ENCODE data around the gene UBTD2.

Gene UBTD2

GRCh38 chr5:172280929-172281328 lies 2.6 kb downstream of the UBTD2 start:
- TF ChIP-seq SP1 (IDR thresholded peaks at IDR 0.05) = no peak
- no peak for TF ChIP-seq NFRKB (IDR thresholded peaks at IDR 0.05)
- no peak for TF ChIP-seq BHLHE40 (IDR thresholded peaks at IDR 0.05; ENCODE audit: borderline replicate concordance)
- TF ChIP-seq ARNT (IDR thresholded peaks at IDR 0.05) = no peak
- TF ChIP-seq ZNF384 (IDR thresholded peaks at IDR 0.05) = no peak
- no peak for TF ChIP-seq FOXM1 (IDR thresholded peaks at IDR 0.05; ENCODE audit: borderline replicate concordance)
- POLR2A ChIA-PET = interaction anchor here (0.9 kb wide), 1 partner anchor 274 kb away, joined by 3 read pairs; the partner anchor contains the start of gene FBXW11
- CTCF ChIA-PET = interaction anchor here (0.6 to 0.7 kb wide), 2 partner anchors 21 to 92 kb away, joined by 3 to 4 read pairs; no protein-coding TSS in a partner anchor
- DNase-seq (ENCODE audit: extremely low spot score) = no peak

DNA sequence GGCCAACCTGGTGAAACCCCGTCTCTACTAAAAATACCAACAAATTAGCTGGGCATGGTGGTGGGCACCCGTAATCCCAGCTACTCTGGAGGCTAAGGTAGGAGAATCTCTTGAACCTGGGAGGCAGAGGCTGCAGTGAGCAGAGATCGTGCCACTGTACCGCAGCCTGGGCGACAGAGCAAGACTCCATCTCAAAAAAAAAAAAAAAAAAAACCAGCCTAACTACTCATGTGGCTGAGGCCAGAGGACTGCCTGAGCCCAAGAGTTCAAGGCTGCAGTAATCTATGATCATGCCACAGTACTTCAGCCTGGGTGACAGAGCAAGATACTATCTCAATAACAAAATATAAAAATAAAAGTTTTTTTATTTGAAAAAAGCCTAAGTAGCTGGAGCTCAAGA lies 3.2 kb downstream of the UBTD2 start:
- peak; percentile 66 for TF ChIP-seq ZNF384 (IDR thresholded peaks at IDR 0.05)
- no peak for TF ChIP-seq FOXM1 (IDR thresholded peaks at IDR 0.05; ENCODE audit: borderline replicate concordance)
- TF ChIP-seq BHLHE40 (IDR thresholded peaks at IDR 0.05; ENCODE audit: borderline replicate concordance) = no peak
- TF ChIP-seq SP1 (IDR thresholded peaks at IDR 0.05) = no peak
- TF ChIP-seq NFRKB (IDR thresholded peaks at IDR 0.05) = no peak
- no peak for TF ChIP-seq HDGF (IDR thresholded peaks at IDR 0.05; ENCODE audit: borderline replicate concordance)
- no peak for TF ChIP-seq FOXA1 (IDR thresholded peaks at IDR 0.05)

GRCh38 chr5:172278356-172278755 lies 5.2 kb downstream of the UBTD2 start:
- ChIA-PET POLR2A (no interaction called here), CTCF (no interaction called here)
- DNase-seq (ENCODE audit: extremely low spot score) = no peak
- TF ChIP-seq FOXM1 (IDR thresholded peaks at IDR 0.05; ENCODE audit: borderline replicate concordance) = no peak
- no peak for TF ChIP-seq ELF4 (IDR thresholded peaks at IDR 0.05)
- no peak for TF ChIP-seq HDGF (IDR thresholded peaks at IDR 0.05; ENCODE audit: borderline replicate concordance)
- no peak for TF ChIP-seq TARDBP (IDR thresholded peaks at IDR 0.05)
- no peak for TF ChIP-seq LEF1 (IDR thresholded peaks at IDR 0.05; ENCODE audit: borderline replicate concordance)
- no peak for TF ChIP-seq L3MBTL2 (conservative IDR thresholded peaks at IDR 0.05)
- TF ChIP-seq ARNT (IDR thresholded peaks at IDR 0.05) = no peak
- TF ChIP-seq SP1 (IDR thresholded peaks at IDR 0.05) = no peak
- no peak for TF ChIP-seq FOXK2 (IDR thresholded peaks at IDR 0.05)
- no peak for TF ChIP-seq FOXA1 (IDR thresholded peaks at IDR 0.05)

More for the DNA sequence above, 3.2 kb downstream of the UBTD2 start:
- POLR2A ChIA-PET = interaction anchor here (0.9 kb wide), 1 partner anchor 273 kb away, joined by 3 read pairs; the partner anchor contains the start of gene FBXW11
- no peak for DNase-seq (ENCODE audit: extremely low spot score)
- CTCF ChIA-PET = interaction anchor here (0.7 kb wide), 1 partner anchor 91 kb away, joined by 4 read pairs; no protein-coding TSS in a partner anchor

- DNase-seq (ENCODE audit: extremely low spot score) = no peak
- ChIA-PET CTCF (no interaction called here), POLR2A (interaction anchor here (0.6 kb wide), 1 partner anchor 9 kb away, joined by 3 read pairs; no protein-coding TSS in a partner anchor)
- TF ChIP-seq ELF4 (IDR thresholded peaks at IDR 0.05) = no peak
- TF ChIP-seq LEF1 (IDR thresholded peaks at IDR 0.05; ENCODE audit: borderline replicate concordance) = no peak
- no peak for TF ChIP-seq SUZ12 (IDR thresholded peaks at IDR 0.05)
- no peak for TF ChIP-seq NFRKB (IDR thresholded peaks at IDR 0.05)
- TF ChIP-seq SP1 (IDR thresholded peaks at IDR 0.05) = no peak
- no peak for TF ChIP-seq PKNOX1 (IDR thresholded peaks at IDR 0.05)
- TF ChIP-seq TARDBP (IDR thresholded peaks at IDR 0.05) = no peak
- no peak for TF ChIP-seq HDGF (IDR thresholded peaks at IDR 0.05; ENCODE audit: borderline replicate concordance)
Observed at GRCh38 chr5:172276214-172276613, 7.3 kb downstream of the UBTD2 start.

GRCh38 chr5:172274951-172275753 lies 8.4 kb downstream of the UBTD2 start:
- ChIA-PET POLR2A (no interaction called here), CTCF (no interaction called here)
- DNase-seq (ENCODE audit: extremely low spot score) = no peak
- TF ChIP-seq TARDBP (IDR thresholded peaks at IDR 0.05) (no peak), PKNOX1 (IDR thresholded peaks at IDR 0.05) (peak; percentile 8; the same call in 1 of the 2 replicates), BHLHE40 (IDR thresholded peaks at IDR 0.05; ENCODE audit: borderline replicate concordance) (no peak)

GRCh38 chr5:172267943-172268342 lies 15.6 kb downstream of the UBTD2 start:
- no peak for DNase-seq (ENCODE audit: extremely low spot score)
- ChIA-PET POLR2A (interaction anchor here (1.4 kb wide), 1 partner anchor 15 kb away, joined by 5 read pairs; no protein-coding TSS in a partner anchor), CTCF (no interaction called here)
- TF ChIP-seq NFRKB (IDR thresholded peaks at IDR 0.05) (no peak), TARDBP (IDR thresholded peaks at IDR 0.05) (no peak), HDGF (IDR thresholded peaks at IDR 0.05; ENCODE audit: borderline replicate concordance) (no peak), BHLHE40 (IDR thresholded peaks at IDR 0.05; ENCODE audit: borderline replicate concordance) (no peak), ELF4 (IDR thresholded peaks at IDR 0.05) (no peak), SUZ12 (IDR thresholded peaks at IDR 0.05) (no peak), SP1 (IDR thresholded peaks at IDR 0.05) (no peak), ARNT (IDR thresholded peaks at IDR 0.05) (no peak), L3MBTL2 (conservative IDR thresholded peaks at IDR 0.05) (no peak), FOXA1 (IDR thresholded peaks at IDR 0.05) (no peak), CTBP1 (IDR thresholded peaks at IDR 0.05; ENCODE audit: borderline replicate concordance) (no peak), FOXK2 (IDR thresholded peaks at IDR 0.05) (no peak), FOXM1 (IDR thresholded peaks at IDR 0.05; ENCODE audit: borderline replicate concordance) (no peak), PKNOX1 (IDR thresholded peaks at IDR 0.05) (no peak), LEF1 (IDR thresholded peaks at IDR 0.05; ENCODE audit: borderline replicate concordance) (no peak)

Measured in HEK293T (cell line).